Thyroid gland (tissue), 4 donors: Measurements from ENCODE around the gene CKMT2.
"Not testable (repeated sequence)": the region's sequence is repeated elsewhere in the genome, so short reads cannot be mapped to it uniquely, and the experiment has no call there.

ENCODE experiments used
- CTCF ChIP-seq, 6 experiments: fragments of 200-600 bp in 3 of 6; fragments of 450-650 bp in 3 of 6; sonication (generic) in 3 of 6; IDR thresholded peaks; one replicate each; pipeline ENCODE4 v1.5.1; 2016 to 2019; ENCODE audit warnings: antibody characterized with exemption in 6 of 6, mild to moderate bottlenecking in 2 of 6, inconsistent platforms in 1 of 6, moderate library complexity in 1 of 6
- POLR2A ChIP-seq, 2 donors: fragments of 450-650 bp; IDR thresholded peaks; one replicate each; pipeline ENCODE4 v1.6.1; 2017; ENCODE audit warnings: antibody characterized with exemption in 2 of 2, mild to moderate bottlenecking in 2 of 2, moderate library complexity in 1 of 2

- not testable (repeated sequence) for TF ChIP-seq CTCF, POLR2A (IDR thresholded peaks at IDR 0.05)
Measured at GRCh38 chr5:81262796-81263195, 29.7 kb downstream of the CKMT2 start.
